PFSK-1 (cell line): Measurements from ENCODE around the gene ALDH3B1.

ENCODE experiments used
- POLR2AphosphoS5 ChIP-seq: IDR thresholded peaks from 2 replicates; pipeline ENCODE4 v1.6.1; 2012; ENCODE audit warnings: low read depth, mild to moderate bottlenecking, control low read depth, low read length, moderate library complexity
- REST ChIP-seq, 2 experiments: IDR thresholded peaks; 2 replicates each; pipeline versions ENCODE4 v1.6.1 to v1.8.0; 2011 to 2012; ENCODE audit warnings: low read depth in 2 of 2, low read length in 2 of 2, control low read depth in 1 of 2, inconsistent platforms in 1 of 2, mild to moderate bottlenecking in 1 of 2, moderate library complexity in 1 of 2; ENCODE audit not compliant: insufficient read depth in 1 of 2
- TAF1 ChIP-seq: IDR thresholded peaks from 2 replicates; pipeline ENCODE4 v1.6.1; 2012; ENCODE audit warnings: low read length, control low read depth, borderline replicate concordance; ENCODE audit not compliant: insufficient read depth

GRCh38 chr11:68041617-68042218 is 31.6 kb downstream of the ALDH3B1 start:
- no peak for TF ChIP-seq TAF1
- no peak for TF ChIP-seq REST (IDR thresholded peaks at IDR 0.05; ENCODE audit: insufficient read depth in 1 of 2, low read depth in 2 of 2, low read length in 2 of 2)
- TF ChIP-seq POLR2AphosphoS5: no peak
